H1 (cell line): ENCODE data around the gene FAM90A1. TPM values are rescaled to one million over a fixed set of nuclear protein-coding genes. Genes with fewer than 3 reads are reported as not detected.
"Not testable (repeated sequence)": the region's sequence is repeated elsewhere in the genome, so short reads cannot be mapped to it uniquely, and the experiment has no call there.

Experiments
- CTCF ChIA-PET: fragments of 300-600 bp; sonication (Branson Sonifier 250); formaldehyde crosslinking; loops from one replicate; lab custom pipeline; 2021; ENCODE audit not compliant: partially characterized antibody; lab: Charles Lee
- POLR2A ChIA-PET: fragments of 300-600 bp; sonication (Branson Sonifier 250); formaldehyde crosslinking; loops from one replicate; lab custom pipeline; 2021; ENCODE audit warnings: inconsistent platforms; ENCODE audit not compliant: partially characterized antibody; lab: Charles Lee
- DNase-seq, 2 experiments: peaks; one replicate each; pipeline versions ENCODE4 v3.0.0 to v3.0.0-alpha.2; 2010 to 2022; ENCODE audit warnings: low spot score in 2 of 2, low read depth in 1 of 2, mixed read lengths in 1 of 2
- FAIRE-seq: peaks from 2 replicates; lab custom pipeline; 2011; peaks lifted over from hg19 to GRCh38; lab: Jason Lieb, UNC
- H2AFZ ChIP-seq: 2 replicates; pipeline ENCODE4 v1.8.1; 2012; ENCODE audit warnings: low read length, inconsistent platforms
- H2AK5ac ChIP-seq: 2 replicates; pipeline ENCODE4 v1.6.1; 2013; ENCODE audit warnings: low read depth, low read length
- H2BK120ac ChIP-seq: replicated peaks from 2 replicates; pipeline ENCODE3; 2013; ENCODE audit warnings: low read depth, low read length, inconsistent platforms
- H2BK12ac ChIP-seq: 2 replicates; pipeline ENCODE4 v1.6.1; 2013; ENCODE audit warnings: low read depth, low read length
- H2BK15ac ChIP-seq: 2 replicates; pipeline ENCODE4 v1.6.1; 2013; ENCODE audit warnings: low read length
- H2BK20ac ChIP-seq: 2 replicates; pipeline ENCODE4 v1.6.1; 2013; ENCODE audit warnings: low read length
- H2BK5ac ChIP-seq: 2 replicates; pipeline ENCODE4 v1.6.1; 2013; ENCODE audit warnings: low read depth, low read length
- H3K14ac ChIP-seq: 2 replicates; pipeline ENCODE4 v1.6.1; 2013; ENCODE audit warnings: inconsistent platforms; ENCODE audit not compliant: insufficient read length
- H3K18ac ChIP-seq: 2 replicates; pipeline ENCODE4 v1.6.1; 2013; ENCODE audit warnings: low read length; ENCODE audit errors: extremely low read depth
- H3K23ac ChIP-seq: 2 replicates; pipeline ENCODE4 v1.6.1; 2013; ENCODE audit warnings: inconsistent platforms; ENCODE audit not compliant: insufficient read length
- H3K23me2 ChIP-seq: 2 replicates; pipeline ENCODE4 v1.6.1; 2013; ENCODE audit warnings: low read depth, low read length
- H3K27ac ChIP-seq: 2 replicates; pipeline ENCODE4 v1.6.1; 2011; ENCODE audit warnings: low read depth, low read length, inconsistent platforms
- H3K27me3 ChIP-seq, 4 experiments: replicated peaks in 1 of 4; 1 replicate in 1 of 4; 2 replicates in 3 of 4; pipeline versions ENCODE4 v1.6.1 to v1.8.1; 2011 to 2013; ENCODE audit warnings: low read length in 3 of 4, mild to moderate bottlenecking in 3 of 4, inconsistent platforms in 2 of 4, mixed read lengths in 2 of 4, moderate library complexity in 1 of 4; ENCODE audit not compliant: control insufficient read depth in 3 of 4, insufficient read depth in 3 of 4; ENCODE audit errors: extremely low read depth in 1 of 4
- H3K36me3 ChIP-seq, 4 experiments: 2 replicates each; pipeline versions ENCODE4 v1.6.1 to v1.8.1; 2011 to 2013; ENCODE audit warnings: mild to moderate bottlenecking in 4 of 4, low read length in 3 of 4, moderate library complexity in 2 of 4, control low read depth in 1 of 4, inconsistent platforms in 1 of 4; ENCODE audit not compliant: insufficient read depth in 4 of 4, control insufficient read depth in 2 of 4
- H3K4ac ChIP-seq: replicated peaks from 2 replicates; pipeline ENCODE3; 2013; ENCODE audit warnings: low read length, low read depth, mixed read lengths, inconsistent platforms; ENCODE audit not compliant: insufficient read length
- H3K4me1 ChIP-seq, 4 experiments: replicated peaks in 1 of 4; 1 replicate in 1 of 4; 2 replicates in 3 of 4; pipeline versions ENCODE4 v1.6.1 to v1.8.1; 2011 to 2013; ENCODE audit warnings: low read length in 3 of 4, inconsistent platforms in 2 of 4, mixed read lengths in 1 of 4; ENCODE audit not compliant: insufficient read depth in 4 of 4, control insufficient read depth in 3 of 4
- H3K4me2 ChIP-seq, 2 experiments: 2 replicates each; pipeline versions ENCODE4 v1.6.1 to v1.8.1; 2011 to 2013; ENCODE audit warnings: low read depth in 2 of 2, low read length in 2 of 2, control low read depth in 1 of 2, inconsistent platforms in 1 of 2, mild to moderate bottlenecking in 1 of 2; ENCODE audit not compliant: insufficient read depth in 1 of 2
- H3K4me3 ChIP-seq, 4 experiments: fragments of 200-600, 300-600 bp in 1 of 4; sonication (generic), shearing (Covaris generic), sonication (Bioruptor Twin) in 1 of 4; 2 replicates each; pipeline versions ENCODE4 v1.5.1 to v1.8.1; 2011 to 2016; ENCODE audit warnings: low read length in 4 of 4, low read depth in 3 of 4, control low read depth in 2 of 4, inconsistent platforms in 2 of 4, mild to moderate bottlenecking in 2 of 4, mixed read lengths in 1 of 4, moderate library complexity in 1 of 4; ENCODE audit not compliant: insufficient read depth in 2 of 4; ENCODE audit errors: extremely low read depth in 1 of 4
- H3K56ac ChIP-seq: replicated peaks from 2 replicates; pipeline ENCODE3; 2013; ENCODE audit warnings: low read depth, mild to moderate bottlenecking, mixed read lengths, low read length, inconsistent platforms; ENCODE audit not compliant: insufficient read length
- H3K79me1 ChIP-seq: 2 replicates; pipeline ENCODE4 v1.6.1; 2013; ENCODE audit warnings: low read depth, low read length, control low read depth
- H3K79me2 ChIP-seq, 2 experiments: 2 replicates each; pipeline versions ENCODE4 v1.6.1 to v1.8.1; 2012 to 2013; ENCODE audit warnings: low read length in 2 of 2, mild to moderate bottlenecking in 2 of 2, inconsistent platforms in 1 of 2; ENCODE audit not compliant: insufficient read depth in 2 of 2, control insufficient read depth in 1 of 2
- H3K9ac ChIP-seq, 4 experiments: replicated peaks in 1 of 4; 1 replicate in 1 of 4; 2 replicates in 3 of 4; pipeline versions ENCODE4 v1.6.1 to v1.8.1; 2011 to 2013; ENCODE audit warnings: low read depth in 3 of 4, low read length in 3 of 4, control low read depth in 2 of 4, mild to moderate bottlenecking in 2 of 4, moderate library complexity in 2 of 4, inconsistent platforms in 1 of 4; ENCODE audit errors: extremely low read depth in 1 of 4
- H3K9me3 ChIP-seq, 2 experiments: 2 replicates each; pipeline versions ENCODE4 v1.6.1 to v1.8.1; 2012 to 2013; ENCODE audit warnings: mild to moderate bottlenecking in 2 of 2, moderate library complexity in 2 of 2, control low read depth in 1 of 2, inconsistent platforms in 1 of 2, low read depth in 1 of 2, low read length in 1 of 2, mixed read lengths in 1 of 2; ENCODE audit not compliant: insufficient read depth in 2 of 2
- H4K20me1 ChIP-seq, 2 experiments: replicated peaks in 1 of 2; 2 replicates each; pipeline versions ENCODE3 to v1.8.1; 2011 to 2013; ENCODE audit warnings: inconsistent platforms in 2 of 2, low read length in 2 of 2, mild to moderate bottlenecking in 1 of 2; ENCODE audit not compliant: insufficient read depth in 2 of 2, control insufficient read depth in 1 of 2
- H4K5ac ChIP-seq: 2 replicates; pipeline ENCODE4 v1.6.1; 2013; ENCODE audit warnings: low read length, low read depth, mixed read lengths, inconsistent platforms; ENCODE audit not compliant: insufficient read length
- H4K8ac ChIP-seq: 2 replicates; pipeline ENCODE4 v1.8.0; 2013; ENCODE audit warnings: mild to moderate bottlenecking, moderate library complexity, low read length, inconsistent platforms; ENCODE audit not compliant: insufficient read depth; ENCODE audit errors: extremely low read depth
- H4K91ac ChIP-seq: replicated peaks from 2 replicates; pipeline ENCODE3; 2013; ENCODE audit warnings: low read length, mixed read lengths, inconsistent platforms; ENCODE audit not compliant: insufficient read length
- SAP30 ChIP-seq: fragments of 300-600 bp; sonication (generic); IDR thresholded peaks from 2 replicates; pipeline ENCODE4 v1.7.1; 2012; ENCODE audit warnings: low read length, moderate library complexity, mild to moderate bottlenecking, inconsistent platforms; ENCODE audit not compliant: insufficient read depth, insufficient replicate concordance
- TAF1 ChIP-seq: IDR thresholded peaks from 2 replicates; pipeline ENCODE4 v1.6.1; 2011; ENCODE audit warnings: mild to moderate bottlenecking, low read depth, low read length
- WGBS, 2 experiments: shearing (Covaris generic) in 1 of 2; methylation state at CpG; one replicate each; pipeline versions ENCODE4 v1.1.6 to v1.1.7; 2013 to 2015; ENCODE audit warnings: low lambda C conversion rate in 2 of 2, mixed read lengths in 2 of 2, inconsistent platforms in 1 of 2, low coverage in 1 of 2, missing lambda C conversion rate in 1 of 2; ENCODE audit not compliant: insufficient replicate concordance in 2 of 2, insufficient coverage in 1 of 2, insufficient read length in 1 of 2; ENCODE audit errors: extremely low coverage in 1 of 2, missing lambda C conversion rate in 1 of 2; 5-methylcytosine and 5-hydroxymethylcytosine counted together
- polyA plus RNA-seq, 7 experiments: library from polyadenylated mRNA; depleted of rRNA in 3 of 7; stranded (reverse) in 5 of 7; unstranded in 2 of 7; fragments of >200 nt in 5 of 7; fragments of 200-250 nt in 2 of 7; gene quantifications; 1 replicate in 5 of 7; 2 replicates in 1 of 7; 4 replicates in 1 of 7; pipeline versions ENCODE4 v1.2.1 to v1.2.3, GENCODE V29; 2011 to 2013; ENCODE audit warnings: missing spikeins in 2 of 7, mixed read lengths in 2 of 7
- total RNA-seq: library from RNA; stranded (reverse); fragmentation: NEBNext Ultra II Directional; extraction: Animal tissue kit (Norgen Biotek cat#: 25700); gene quantifications from 2 replicates; pipeline ENCODE4 v1.2.1, GENCODE V29; 2021

Gene FAM90A1
- total and polyA plus RNA-seq, 2 of the 8 experiments (the other 6 are each of a cell fraction or from before 2014, with no cell fraction given), result 0.21 TPM; not detected in 1

DNA sequence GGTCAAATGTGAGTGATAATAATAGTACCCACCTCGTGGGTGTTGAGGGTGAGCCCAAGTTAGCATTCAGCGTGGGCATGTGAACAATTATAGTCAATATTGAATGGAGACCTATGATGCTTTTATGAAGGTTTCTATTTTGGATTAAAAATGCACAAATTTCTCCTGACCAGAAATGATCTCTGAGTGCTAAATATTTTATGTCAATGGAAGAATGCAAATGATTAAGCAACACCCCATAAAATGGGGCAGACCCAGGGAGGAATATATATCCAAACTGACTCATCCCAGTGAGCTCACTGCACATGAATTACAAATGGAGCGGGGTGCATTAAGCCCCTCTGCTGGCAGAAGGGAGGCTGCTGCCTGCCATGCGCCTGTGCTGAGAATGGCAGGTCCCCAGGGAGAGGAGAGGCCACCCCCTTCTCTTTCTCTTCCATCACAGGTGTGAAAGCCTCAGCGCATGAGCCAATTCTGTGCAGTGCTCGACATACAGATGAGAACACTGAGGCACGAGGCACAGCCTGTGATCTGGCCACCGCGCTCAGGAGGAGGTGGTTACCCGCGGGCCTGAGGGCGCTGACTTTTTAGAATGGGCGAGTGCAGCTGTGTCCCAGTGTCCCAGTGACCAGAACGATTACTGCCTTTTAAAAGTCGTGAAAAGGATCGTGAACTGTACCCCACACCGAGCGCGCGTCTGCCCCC is 14.7 kb upstream of the FAM90A1 start:
- H3K4me1 ChIP-seq, H3K23me2 ChIP-seq, H3K27ac ChIP-seq, H3K4ac ChIP-seq, H2BK12ac ChIP-seq, DNase-seq, H3K27me3 ChIP-seq, H2BK120ac ChIP-seq, H3K36me3 ChIP-seq, H2AK5ac ChIP-seq, H4K8ac ChIP-seq, POLR2A ChIA-PET, H3K56ac ChIP-seq, H3K79me1 ChIP-seq, H4K91ac ChIP-seq, H3K14ac ChIP-seq, H3K23ac ChIP-seq, H2BK15ac ChIP-seq, H4K20me1 ChIP-seq, FAIRE-seq, H3K9me3 ChIP-seq, H3K79me2 ChIP-seq, H4K5ac ChIP-seq, H2BK20ac ChIP-seq, CTCF ChIA-PET, H3K18ac ChIP-seq: not testable (repeated sequence)
- peak overlapping the region; percentile 68 to 69 for H3K4me2 ChIP-seq
- 4% methylated on average over 8 of the region's 20 CpGs; no CpG with 5 or more reads in 1 of the 2 experiments for WGBS, 2 experiments
- H2BK5ac ChIP-seq, result 0 out of 2 replicates have a peak overlapping the region, but pooled peaks have one; percentile 16
- peak overlapping the region in 3 of 4 experiments; percentile 28 to 64 (median 48); a peak in 5 of 7 replicates for H3K9ac ChIP-seq
- TF ChIP-seq SAP30, result peak; percentile 28
- 0 out of 2 replicates have a peak, but pooled peaks have one; percentile 9 for TF ChIP-seq TAF1
- H3K4me3 ChIP-seq, result peak overlapping the region; percentile 42 to 78 (median 55)
- H2AFZ ChIP-seq, result 0 out of 2 replicates have a peak overlapping the region, but pooled peaks have one; percentile 66
